Fibroblast of mammary gland (primary cell): ENCODE measurements around the gene CCDC71L.
"Not testable (repeated sequence)": the region's sequence is repeated elsewhere in the genome, so short reads cannot be mapped to it uniquely, and the experiment has no call there.

Source experiments
- DNase-seq: peaks from one replicate; pipeline ENCODE4 v3.0.0-alpha.2; 2010; ENCODE audit warnings: low read depth
- H3K4me3 ChIP-seq: 2 replicates; pipeline ENCODE4 v1.5.1; 2011; ENCODE audit warnings: low read depth, mild to moderate bottlenecking, low read length, moderate library complexity; ENCODE audit not compliant: control insufficient read depth
- TF ChIP-seq, protein P1 (sequence below): conservative IDR thresholded peaks from 2 replicates; pipeline ENCODE4 v1.5.1; 2011; ENCODE audit warnings: low read depth, low read length, inconsistent platforms; ENCODE audit not compliant: control insufficient read depth, insufficient read depth

The CCDC71L gene

GRCh38 chr7:106681815-106682495 lies 21.0 kb upstream of the CCDC71L start:
- no peak overlapping the region for H3K4me3 ChIP-seq
- DNase-seq, result peak; percentile 52
- TF ChIP-seq, protein P1, sequence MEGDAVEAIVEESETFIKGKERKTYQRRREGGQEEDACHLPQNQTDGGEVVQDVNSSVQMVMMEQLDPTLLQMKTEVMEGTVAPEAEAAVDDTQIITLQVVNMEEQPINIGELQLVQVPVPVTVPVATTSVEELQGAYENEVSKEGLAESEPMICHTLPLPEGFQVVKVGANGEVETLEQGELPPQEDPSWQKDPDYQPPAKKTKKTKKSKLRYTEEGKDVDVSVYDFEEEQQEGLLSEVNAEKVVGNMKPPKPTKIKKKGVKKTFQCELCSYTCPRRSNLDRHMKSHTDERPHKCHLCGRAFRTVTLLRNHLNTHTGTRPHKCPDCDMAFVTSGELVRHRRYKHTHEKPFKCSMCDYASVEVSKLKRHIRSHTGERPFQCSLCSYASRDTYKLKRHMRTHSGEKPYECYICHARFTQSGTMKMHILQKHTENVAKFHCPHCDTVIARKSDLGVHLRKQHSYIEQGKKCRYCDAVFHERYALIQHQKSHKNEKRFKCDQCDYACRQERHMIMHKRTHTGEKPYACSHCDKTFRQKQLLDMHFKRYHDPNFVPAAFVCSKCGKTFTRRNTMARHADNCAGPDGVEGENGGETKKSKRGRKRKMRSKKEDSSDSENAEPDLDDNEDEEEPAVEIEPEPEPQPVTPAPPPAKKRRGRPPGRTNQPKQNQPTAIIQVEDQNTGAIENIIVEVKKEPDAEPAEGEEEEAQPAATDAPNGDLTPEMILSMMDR, result no peak

DNA sequence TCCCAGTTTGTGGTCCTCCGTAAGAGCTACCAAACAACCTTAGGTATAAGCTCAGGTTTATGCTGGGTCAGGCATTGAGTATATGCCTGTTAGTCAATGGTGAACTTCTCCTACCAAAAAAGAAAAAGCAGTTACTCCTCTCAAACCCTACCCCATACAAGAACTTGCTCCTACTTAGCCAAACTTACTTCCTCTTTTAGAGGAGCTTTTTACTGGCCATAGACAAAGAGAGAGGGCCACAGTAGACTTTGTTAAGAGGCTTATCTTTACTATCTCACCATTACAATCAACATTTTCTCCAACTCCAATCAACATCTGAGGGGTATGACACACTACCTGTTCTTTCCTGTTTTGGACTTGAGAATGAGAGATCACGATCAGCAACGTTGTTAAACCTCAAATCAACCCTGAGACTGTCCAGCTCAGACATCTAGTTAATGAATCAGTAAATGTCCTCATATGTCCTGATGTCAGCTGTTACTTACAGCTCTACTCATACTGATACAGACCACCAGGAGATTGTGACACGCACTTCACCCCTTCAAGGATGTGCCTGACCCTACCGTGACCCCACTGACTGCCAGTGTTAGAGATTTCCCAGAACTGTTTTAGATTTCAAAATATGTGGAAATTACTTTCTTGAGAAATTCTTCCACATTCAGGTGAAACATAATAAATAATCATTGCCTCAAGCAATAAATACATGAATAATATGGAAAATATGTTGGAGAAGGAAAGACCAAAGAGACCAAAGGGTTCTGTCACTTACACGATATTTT lies 18.4 kb upstream of the CCDC71L start:
- no peak overlapping the region for H3K4me3 ChIP-seq
- DNase-seq, result peak; percentile 73
- TF ChIP-seq, protein P1, result no peak

- TF ChIP-seq, protein P1, result no peak
- DNase-seq, result no peak
- H3K4me3 ChIP-seq, result no peak overlapping the region
These were observed 17.8 kb upstream of the CCDC71L start for GRCh38 chr7:106678795-106679152.

GRCh38 chr7:106676506-106676905 lies 15.5 kb upstream of the CCDC71L start:
- not testable (repeated sequence) for DNase-seq, H3K4me3 ChIP-seq

GRCh38 chr7:106673688-106674087 lies 12.7 kb upstream of the CCDC71L start:
- H3K4me3 ChIP-seq, DNase-seq: not testable (repeated sequence)

- not testable (repeated sequence) for H3K4me3 ChIP-seq, DNase-seq
These were observed 11.0 kb upstream of the CCDC71L start for GRCh38 chr7:106671930-106672329.

GRCh38 chr7:106671160-106671559 lies 10.2 kb upstream of the CCDC71L start:
- H3K4me3 ChIP-seq, result no peak overlapping the region
- TF ChIP-seq, protein P1, result no peak
- DNase-seq, result no peak

- H3K4me3 ChIP-seq, result no peak overlapping the region
- no peak for DNase-seq
- TF ChIP-seq, protein P1, result no peak
These were observed 8.0 kb upstream of the CCDC71L start for GRCh38 chr7:106668861-106669524.
